IMR-90 (cell line): ENCODE results near the gene MRPS26. TPM values are rescaled to one million over a fixed set of nuclear protein-coding genes. Genes with fewer than 3 reads are reported as not detected.

Experiments
- ATAC-seq: fragments of 200-7000 bp; cut with Tn5 transposase; 2 replicates; pipeline ENCODE4 v1.9.1; 2020; ENCODE audit warnings: low read depth, mild to moderate bottlenecking, moderate library complexity
- BruUV-seq: library from RNA; stranded (reverse); fragments of 400-500 nt; replicated peaks from 2 replicates; lab custom pipeline; 2021; lab: Mats Ljungman, UMichigan
- CTCF ChIA-PET: fragments of 300-600 bp; formaldehyde crosslinking; extraction: SDS; loops from one replicate; lab custom pipeline; 2021; ENCODE audit warnings: antibody characterized with exemption; lab: Yijun Ruan, JAX
- POLR2A ChIA-PET: fragments of 300-600 bp; sonication (Branson Sonifier 250); formaldehyde crosslinking; loops from one replicate; lab custom pipeline; 2022; ENCODE audit warnings: antibody characterized with exemption; ENCODE audit not compliant: unreplicated experiment; lab: Charles Lee
- DNase-seq: peaks from one replicate; pipeline ENCODE4 v3.0.0; 2013
- H2AFZ ChIP-seq: replicated peaks from 2 replicates; pipeline ENCODE3; 2013; ENCODE audit warnings: low read length, mild to moderate bottlenecking; ENCODE audit not compliant: poor library complexity
- H2AK5ac ChIP-seq: 2 replicates; pipeline ENCODE4 v1.6.1; 2013; ENCODE audit warnings: low read depth, low read length, inconsistent platforms
- H2AK9ac ChIP-seq: replicated peaks from 2 replicates; pipeline ENCODE3; 2013; ENCODE audit warnings: mild to moderate bottlenecking, low read depth, low read length, moderate library complexity; ENCODE audit not compliant: poor library complexity
- H2BK120ac ChIP-seq: 2 replicates; pipeline ENCODE4 v1.6.1; 2013; ENCODE audit warnings: low read depth, low read length, inconsistent platforms
- H2BK15ac ChIP-seq: 3 replicates; pipeline ENCODE4 v1.6.1; 2013; ENCODE audit warnings: low read depth, low read length, inconsistent platforms
- H2BK20ac ChIP-seq: 2 replicates; pipeline ENCODE4 v1.6.1; 2013; ENCODE audit warnings: low read depth, mild to moderate bottlenecking, inconsistent platforms, low read length, moderate library complexity
- H2BK5ac ChIP-seq: 2 replicates; pipeline ENCODE4 v1.6.1; 2013; ENCODE audit warnings: mild to moderate bottlenecking, low read depth, low read length, inconsistent platforms; ENCODE audit not compliant: poor library complexity, severe bottlenecking
- H3K14ac ChIP-seq: replicated peaks from 2 replicates; pipeline ENCODE4 v1.6.1; 2013; ENCODE audit warnings: low read depth, low read length, inconsistent platforms
- H3K18ac ChIP-seq: 2 replicates; pipeline ENCODE4 v1.6.1; 2013; ENCODE audit warnings: low read depth, low read length, control low read depth
- H3K23ac ChIP-seq: 2 replicates; pipeline ENCODE4 v1.6.1; 2013; ENCODE audit warnings: low read depth, low read length, inconsistent platforms
- H3K27ac ChIP-seq: 2 replicates; pipeline ENCODE4 v1.5.1; 2013; ENCODE audit warnings: mild to moderate bottlenecking, control low read depth, low read length; ENCODE audit not compliant: insufficient read depth
- H3K27me3 ChIP-seq: 2 replicates; pipeline ENCODE4 v1.6.1; 2013; ENCODE audit warnings: low read length; ENCODE audit not compliant: control insufficient read depth, insufficient read depth
- H3K36me3 ChIP-seq: 2 replicates; pipeline ENCODE4 v1.6.1; 2013; ENCODE audit warnings: low read length, mixed read lengths; ENCODE audit not compliant: control insufficient read depth, insufficient read depth
- H3K4ac ChIP-seq: 2 replicates; pipeline ENCODE4 v1.6.1; 2013; ENCODE audit warnings: low read depth, low read length, inconsistent platforms
- H3K4me1 ChIP-seq: 2 replicates; pipeline ENCODE4 v1.6.1; 2013; ENCODE audit warnings: low read length, mixed read lengths; ENCODE audit not compliant: control insufficient read depth, insufficient read depth
- H3K4me2 ChIP-seq: 2 replicates; pipeline ENCODE4 v1.6.1; 2013; ENCODE audit warnings: low read depth, mild to moderate bottlenecking, control low read depth, low read length, moderate library complexity
- H3K4me3 ChIP-seq: 2 replicates; pipeline ENCODE4 v1.5.1; 2013; ENCODE audit warnings: low read depth, mild to moderate bottlenecking, control low read depth, low read length, moderate library complexity; ENCODE audit not compliant: insufficient read depth
- H3K56ac ChIP-seq: 2 replicates; pipeline ENCODE4 v1.6.1; 2013; ENCODE audit warnings: low read length, inconsistent platforms; ENCODE audit not compliant: insufficient read depth; ENCODE audit errors: extremely low read depth
- H3K79me1 ChIP-seq, 2 experiments: 2 replicates each; pipeline ENCODE4 v1.6.1; 2013; ENCODE audit warnings: low read length in 2 of 2, inconsistent platforms in 1 of 2, low read depth in 1 of 2
- H3K9ac ChIP-seq: 2 replicates; pipeline ENCODE4 v1.6.1; 2013; ENCODE audit warnings: low read depth, low read length, control low read depth
- H3K9me1 ChIP-seq: 2 replicates; pipeline ENCODE4 v1.6.1; 2013; ENCODE audit warnings: low read length, inconsistent platforms; ENCODE audit not compliant: insufficient read depth
- H3K9me3 ChIP-seq: 2 replicates; pipeline ENCODE4 v1.6.1; 2013; ENCODE audit warnings: low read length; ENCODE audit not compliant: control insufficient read depth, insufficient read depth
- H4K20me1 ChIP-seq: 2 replicates; pipeline ENCODE4 v1.6.1; 2013; ENCODE audit warnings: low read length, inconsistent platforms; ENCODE audit not compliant: insufficient read depth
- H4K5ac ChIP-seq: 2 replicates; pipeline ENCODE4 v1.6.1; 2013; ENCODE audit warnings: mild to moderate bottlenecking, low read depth, low read length, control low read depth
- H4K8ac ChIP-seq, 2 experiments: 2 replicates each; pipeline ENCODE4 v1.6.1; 2013; ENCODE audit warnings: low read depth in 2 of 2, low read length in 2 of 2, control low read depth in 1 of 2, inconsistent platforms in 1 of 2
- H4K91ac ChIP-seq: 2 replicates; pipeline ENCODE4 v1.6.1; 2013; ENCODE audit warnings: low read depth, low read length, inconsistent platforms; ENCODE audit not compliant: insufficient read depth
- CTCF ChIP-seq: conservative IDR thresholded peaks from 2 replicates; pipeline ENCODE4 v1.5.1; 2012; ENCODE audit warnings: mild to moderate bottlenecking, low read depth, low read length, improper control_type of control experiment
- MAFK ChIP-seq: IDR thresholded peaks from 2 replicates; pipeline ENCODE4 v1.6.1; 2012; ENCODE audit warnings: low read depth, low read length, improper control_type of control experiment
- MAZ ChIP-seq: IDR thresholded peaks from 2 replicates; pipeline ENCODE4 v1.6.1; 2012; ENCODE audit warnings: low read depth, mild to moderate bottlenecking, low read length, improper control_type of control experiment, moderate library complexity, borderline replicate concordance
- RFX5 ChIP-seq: IDR thresholded peaks from 2 replicates; pipeline ENCODE4 v1.8.0; 2012; ENCODE audit warnings: low read depth, mild to moderate bottlenecking, low read length, moderate library complexity
- WGBS, 2 experiments: methylation state at CpG; one replicate each; pipeline versions ENCODE4 v1.1.5 to v1.1.7; 2013; ENCODE audit warnings: missing lambda C conversion rate in 2 of 2; ENCODE audit not compliant: insufficient read length in 1 of 2; ENCODE audit errors: extremely low coverage in 2 of 2; 5-methylcytosine and 5-hydroxymethylcytosine counted together
- dilution Hi-C: fragments of 300-500 bp; cut with HindIII; formaldehyde crosslinking; loops from one replicate; pipeline ENCODE4 v1.14.3; 2018; ENCODE audit warnings: low sequenced_read_pairs; ENCODE audit not compliant: unreplicated experiment
- in situ Hi-C: fragments of 300-500 bp; cut with MboI; formaldehyde crosslinking; loops from 3 replicates; pipeline ENCODE4 v1.14.3; 2019; ENCODE audit warnings: low sequenced_read_pairs, inconsistent platforms, mixed read lengths
- intact Hi-C: fragments of 100-400 bp; cut with micrococcal nuclease; formaldehyde crosslinking; loops from 2 replicates; pipeline ENCODE4 v1.10.0; 2022
- polyA plus RNA-seq, 3 experiments: library from polyadenylated mRNA; depleted of rRNA; stranded (reverse); fragments of >200 nt; gene quantifications; 2 replicates each; pipeline ENCODE4 v1.2.3, GENCODE V29; 2012; ENCODE audit warnings: low replicate concordance in 1 of 3
- total RNA-seq: library from RNA; depleted of rRNA; stranded (reverse); fragments of >200 nt; gene quantifications from 2 replicates; pipeline ENCODE4 v1.2.3, GENCODE V29; 2012

MRPS26 gene
- total and polyA plus RNA-seq, 2 of the 4 experiments (the other 2 are of a cell fraction), result 22.2 to 38.6 TPM

DNA sequence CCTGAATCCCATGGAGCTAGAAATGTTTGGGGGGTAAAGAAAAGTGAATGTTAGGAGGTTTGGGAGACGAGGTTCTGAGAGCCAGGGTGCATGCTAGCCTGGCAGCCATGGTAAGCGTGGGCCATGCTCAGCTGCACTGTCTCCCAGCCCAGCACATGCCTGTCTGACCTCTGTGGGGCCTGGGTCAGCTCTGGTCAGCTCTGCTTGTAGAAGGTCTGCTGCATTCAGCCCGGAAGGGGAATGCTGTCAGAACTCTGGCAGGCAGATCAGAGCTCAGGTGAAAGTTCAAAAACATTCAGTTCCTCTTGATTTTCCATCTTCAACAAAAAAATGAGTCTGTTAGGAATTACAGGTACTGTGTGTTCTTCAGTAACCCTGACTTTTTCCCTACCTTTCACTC is 8.2 kb upstream of the MRPS26 start:
- H2BK15ac ChIP-seq, result no peak overlapping the region
- H2AK9ac ChIP-seq, result no peak overlapping the region
- BruUV-seq, result no TSS peak
- H3K56ac ChIP-seq, result no peak overlapping the region
- H3K4me1 ChIP-seq, result peaks cover 6% of the 10 kb centered on the region; the same call in 1 of the 2 replicates
- H3K4me3 ChIP-seq, result no peak overlapping the region
- H2AFZ ChIP-seq, result no peak overlapping the region
- WGBS, 2 experiments, result no CpG with 5 or more reads among the region's 3 CpGs
- no peak overlapping the region for H2AK5ac ChIP-seq
- H3K9ac ChIP-seq, result no peak overlapping the region
- DNase-seq (no peak), ATAC-seq (no peak)
- dilution Hi-C loops (no loop called here), intact Hi-C loops (no loop called here), in situ Hi-C loops (no loop called here)
- no peak overlapping the region for H3K18ac ChIP-seq
- no peaks in the 10 kb centered on the region for H3K27me3 ChIP-seq
- no peaks in the 10 kb centered on the region for H3K9me3 ChIP-seq
- no peak overlapping the region for H4K91ac ChIP-seq
- no peak overlapping the region for H4K5ac ChIP-seq
- no peaks in the 10 kb centered on the region for H4K20me1 ChIP-seq
- no peak overlapping the region for H3K27ac ChIP-seq
- H2BK20ac ChIP-seq, result no peak overlapping the region
- no peak overlapping the region for H3K14ac ChIP-seq
- ChIA-PET POLR2A (no interaction called here), CTCF (no interaction called here)
- no peaks in the 10 kb centered on the region for H3K9me1 ChIP-seq
- TF ChIP-seq RFX5 (no peak), MAFK (no peak), CTCF (no peak), MAZ (no peak)
- H3K79me1 ChIP-seq, result no peaks in the 10 kb centered on the region
- H3K4me2 ChIP-seq, result no peak overlapping the region
- no peak overlapping the region for H3K23ac ChIP-seq
- H3K4ac ChIP-seq, result no peak overlapping the region
- no peak overlapping the region for H2BK5ac ChIP-seq
- peaks cover 54% of the 10 kb centered on the region for H3K36me3 ChIP-seq
- H4K8ac ChIP-seq, result no peak overlapping the region
- no peak overlapping the region for H2BK120ac ChIP-seq
